Motor neuron (in vitro differentiated cells): ENCODE data around the gene APBB2. TPM values are rescaled to one million over a fixed set of nuclear protein-coding genes. Genes with fewer than 3 reads are reported as not detected.

Experiments
- ATAC-seq, 8 experiments: fragments of 200-7000 bp; cut with Tn5 transposase; replicated peaks in 6 of 8; 2 replicates each; pipeline ENCODE4 v1.8.0; 2021; ENCODE audit warnings: mild to moderate bottlenecking in 8 of 8, moderate library complexity in 8 of 8
- H3K27ac ChIP-seq, 2 donors: fragments of 250-450 bp; sonication (Bioruptor Pico); 2 replicates each; pipeline ENCODE4 v1.9.0; 2021; ENCODE audit warnings: antibody characterized with exemption in 2 of 2, mild to moderate bottlenecking in 2 of 2, moderate library complexity in 1 of 2
- H3K4me1 ChIP-seq, 2 donors: fragments of 250-450 bp; sonication (Bioruptor Pico); replicated peaks in 1 of 2; 2 replicates each; pipeline ENCODE4 v1.6.1; 2021; ENCODE audit warnings: antibody characterized with exemption in 2 of 2, mild to moderate bottlenecking in 2 of 2, moderate library complexity in 1 of 2
- H3K4me3 ChIP-seq, 5 donors: fragments of 250-450 bp; sonication (Bioruptor Pico); 2 replicates each; pipeline ENCODE4 v1.9.0; 2021; ENCODE audit warnings: antibody characterized with exemption in 5 of 5, mild to moderate bottlenecking in 5 of 5, moderate library complexity in 4 of 5
- WGBS, 10 experiments: fragments of 450-650 bp; shearing (Covaris generic); methylation state at CpG; one replicate each; pipeline ENCODE4 v1.0.0; 2022; 5-methylcytosine and 5-hydroxymethylcytosine counted together
- in situ Hi-C, 9 experiments: fragments of 400-800 bp; cut with MboI; loops; one replicate each; pipeline ENCODE4 v1.15.0; 2021; ENCODE audit warnings: low sequenced_read_pairs in 9 of 9, low pct_unique_long_range_greater_than_20kb in 2 of 9; ENCODE audit not compliant: unreplicated experiment in 9 of 9
- total RNA-seq, 8 experiments: library from RNA; unstranded; fragments of 300-600 nt; gene quantifications; 2 replicates each; pipeline versions ENCODE4 v1.2.3 to v1.2.4, GENCODE V29; 2022

Gene APBB2
- total RNA-seq, 8 experiments from 2014 or later = 32.2 to 68.9 (median 52.0) TPM

- no peak for ATAC-seq
Measured at GRCh38 chr4:41214825-41215146, 444 bp upstream of the APBB2 start.

GRCh38 chr4:41213625-41214135 is 662 bp downstream of the APBB2 start:
- 0 to 3% (median 0%) methylated on average over 2 to 7 of the region's 35 CpGs; no CpG with 5 or more reads in 3 of the 10 experiments for WGBS, 10 experiments
- in situ Hi-C loops = loop anchor here in 4 of 9 experiments (5.0 to 25.0 kb wide), 5 partner anchors 226 to 476 kb away; partner anchors contain the start of gene NSUN7 (in 1 of the 4)
- Histone ChIP-seq H3K4me1 (peaks cover 11 to 27% of the 10 kb centered on the region in 2 donors), H3K4me3 (peak overlapping the region; percentile 58 to 85 (median 71)), H3K27ac (peak overlapping the region; percentile 72 to 77)
- ATAC-seq = peak in 3 of 8 experiments; percentile 0

More at GRCh38 chr4:41214825-41215146, 444 bp upstream of the APBB2 start:
- in situ Hi-C loops = loop anchor here in 4 of 9 experiments (5.0 to 25.0 kb wide), 5 partner anchors 227 to 477 kb away; partner anchors contain the start of gene NSUN7 (in 1 of the 4)
- WGBS, 10 experiments = 15 to 100% (median 61%) methylated on average over 1 to 4 of the region's 8 CpGs; no CpG with 5 or more reads in 5 of the 10 experiments
- Histone ChIP-seq H3K4me3 (peak overlapping the region in 3 of 5 donors; percentile 70 to 84 (median 71)), H3K27ac (no peak overlapping the region), H3K4me1 (peaks cover 11 to 27% of the 10 kb centered on the region in 2 donors)

GRCh38 chr4:41212616-41213203 is 1.6 kb downstream of the APBB2 start:
- WGBS, 10 experiments = 0 to 40% (median 13%) methylated on average over 1 to 12 of the region's 12 CpGs; no CpG with 5 or more reads in 2 of the 10 experiments
- in situ Hi-C loops = loop anchor here in 4 of 9 experiments (5.0 to 25.0 kb wide), 5 partner anchors 225 to 475 kb away; partner anchors contain the start of gene NSUN7 (in 1 of the 4)

GRCh38 chr4:41211951-41212615 is 2.3 kb downstream of the APBB2 start:
- in situ Hi-C loops = loop anchor here in 4 of 9 experiments (5.0 to 25.0 kb wide), 5 partner anchors 225 to 475 kb away; partner anchors contain the start of gene NSUN7 (in 1 of the 4)
- 89 to 100% (median 93%) methylated on average over 1 of the region's 1 CpG; no CpG with 5 or more reads in 3 of the 10 experiments for WGBS, 10 experiments
- no peak for ATAC-seq
- peak overlapping the region in 4 of 5 donors; percentile 58 to 85 (median 78) for H3K4me3 ChIP-seq
- no peak overlapping the region for H3K27ac ChIP-seq
- H3K4me1 ChIP-seq = peaks cover 11 to 24% of the 10 kb centered on the region in 2 donors

More at GRCh38 chr4:41212616-41213203, 1.6 kb downstream of the APBB2 start:
- H3K27ac ChIP-seq = no peak overlapping the region
- ATAC-seq = peak in 3 of 8 experiments; percentile 0 to 3 (median 2)
- H3K4me3 ChIP-seq = peak overlapping the region; percentile 58 to 85 (median 71)
- H3K4me1 ChIP-seq = peaks cover 11 to 27% of the 10 kb centered on the region in 2 donors

GRCh38 chr4:41209901-41210300 is 4.4 kb downstream of the APBB2 start:
- ATAC-seq = no peak
- no peak overlapping the region for H3K4me3 ChIP-seq
- H3K4me1 ChIP-seq = peaks cover 3 to 10% of the 10 kb centered on the region in 2 donors
- WGBS, 10 experiments = 80 to 100% (median 90%) methylated on average over 1 to 6 of the region's 9 CpGs; no CpG with 5 or more reads in 3 of the 10 experiments
- no peak overlapping the region for H3K27ac ChIP-seq
- in situ Hi-C loops = loop anchor here in 4 of 9 experiments (5.0 to 25.0 kb wide), 5 partner anchors 223 to 473 kb away; partner anchors contain the start of gene NSUN7 (in 1 of the 4)

- H3K4me1 ChIP-seq = peaks cover 0 to 7% of the 10 kb centered on the region in 2 donors
- 70 to 100% (median 81%) methylated on average over 1 to 5 of the region's 5 CpGs; no CpG with 5 or more reads in 4 of the 10 experiments for WGBS, 10 experiments
Measured at GRCh38 chr4:41209187-41209586, 5.2 kb downstream of the APBB2 start.

GRCh38 chr4:41207291-41207831 is 7.0 kb downstream of the APBB2 start:
- no peak overlapping the region for H3K27ac ChIP-seq
- no peak overlapping the region for H3K4me3 ChIP-seq
- peaks cover 0 to 2% of the 10 kb centered on the region in 2 donors for H3K4me1 ChIP-seq
- ATAC-seq = peak in 2 of 8 experiments; percentile 48 to 71
- in situ Hi-C loops = loop anchor here in 3 of 9 experiments (25.0 kb wide), 3 partner anchors 220 to 470 kb away; partner anchors contain the start of gene NSUN7 (in 1 of the 3)

More at GRCh38 chr4:41209187-41209586, 5.2 kb downstream of the APBB2 start:
- no peak for ATAC-seq
- H3K4me3 ChIP-seq = no peak overlapping the region
- H3K27ac ChIP-seq = no peak overlapping the region
- in situ Hi-C loops = loop anchor here in 3 of 9 experiments (25.0 kb wide), 3 partner anchors 222 to 472 kb away; partner anchors contain the start of gene NSUN7 (in 1 of the 3)

GRCh38 chr4:41205854-41206460 is 8.4 kb downstream of the APBB2 start:
- in situ Hi-C loops = loop anchor here in 3 of 9 experiments (25.0 kb wide), 3 partner anchors 219 to 469 kb away; partner anchors contain the start of gene NSUN7 (in 1 of the 3)
- no peak for ATAC-seq

GRCh38 chr4:41205130-41205529 is 9.2 kb downstream of the APBB2 start:
- ATAC-seq = no peak
- no peaks in the 10 kb centered on the region for H3K4me1 ChIP-seq

More at GRCh38 chr4:41205854-41206460, 8.4 kb downstream of the APBB2 start:
- H3K4me3 ChIP-seq = no peak overlapping the region
- 40 to 100% (median 87%) methylated on average over 1 to 2 of the region's 2 CpGs; no CpG with 5 or more reads in 3 of the 10 experiments for WGBS, 10 experiments
- no peaks in the 10 kb centered on the region for H3K4me1 ChIP-seq
- no peak overlapping the region for H3K27ac ChIP-seq

GRCh38 chr4:41204400-41204978 is 9.9 kb downstream of the APBB2 start:
- in situ Hi-C loops = loop anchor here in 3 of 9 experiments (25.0 kb wide), 3 partner anchors 217 to 467 kb away; partner anchors contain the start of gene NSUN7 (in 1 of the 3)
- 52 to 100% (median 88%) methylated on average over 1 to 8 of the region's 8 CpGs; no CpG with 5 or more reads in 2 of the 10 experiments for WGBS, 10 experiments
- no peak overlapping the region for H3K27ac ChIP-seq
- ATAC-seq = peak in 6 of 8 experiments; percentile 32 to 77 (median 58)
- H3K4me1 ChIP-seq = no peaks in the 10 kb centered on the region
- H3K4me3 ChIP-seq = no peak overlapping the region

More at GRCh38 chr4:41205130-41205529, 9.2 kb downstream of the APBB2 start:
- in situ Hi-C loops = loop anchor here in 3 of 9 experiments (25.0 kb wide), 3 partner anchors 218 to 468 kb away; partner anchors contain the start of gene NSUN7 (in 1 of the 3)
- 0 to 100% (median 76%) methylated on average over 1 to 3 of the region's 3 CpGs; no CpG with 5 or more reads in 3 of the 10 experiments for WGBS, 10 experiments
- Histone ChIP-seq H3K4me3 (no peak overlapping the region), H3K27ac (no peak overlapping the region)

- H3K27ac ChIP-seq = no peak overlapping the region
- no peak overlapping the region for H3K4me3 ChIP-seq
- no peaks in the 10 kb centered on the region for H3K4me1 ChIP-seq
- WGBS, 10 experiments = 0 to 94% (median 68%) methylated on average over 1 to 6 of the region's 6 CpGs; no CpG with 5 or more reads in 1 of the 10 experiments
- no peak for ATAC-seq
- in situ Hi-C loops = loop anchor here in 3 of 9 experiments (25.0 kb wide), 3 partner anchors 217 to 467 kb away; partner anchors contain the start of gene NSUN7 (in 1 of the 3)
Measured at GRCh38 chr4:41203841-41204240, 10.5 kb downstream of the APBB2 start.
